Hippocampal formation (tissue), 2 donors: ENCODE results near the gene ARHGAP6.

Experiments used
- DNase-seq, 2 donors: peaks; one replicate each; lab custom pipeline; 2025; lab: John Stamatoyannopoulos, UW

ARHGAP6 gene

DNA sequence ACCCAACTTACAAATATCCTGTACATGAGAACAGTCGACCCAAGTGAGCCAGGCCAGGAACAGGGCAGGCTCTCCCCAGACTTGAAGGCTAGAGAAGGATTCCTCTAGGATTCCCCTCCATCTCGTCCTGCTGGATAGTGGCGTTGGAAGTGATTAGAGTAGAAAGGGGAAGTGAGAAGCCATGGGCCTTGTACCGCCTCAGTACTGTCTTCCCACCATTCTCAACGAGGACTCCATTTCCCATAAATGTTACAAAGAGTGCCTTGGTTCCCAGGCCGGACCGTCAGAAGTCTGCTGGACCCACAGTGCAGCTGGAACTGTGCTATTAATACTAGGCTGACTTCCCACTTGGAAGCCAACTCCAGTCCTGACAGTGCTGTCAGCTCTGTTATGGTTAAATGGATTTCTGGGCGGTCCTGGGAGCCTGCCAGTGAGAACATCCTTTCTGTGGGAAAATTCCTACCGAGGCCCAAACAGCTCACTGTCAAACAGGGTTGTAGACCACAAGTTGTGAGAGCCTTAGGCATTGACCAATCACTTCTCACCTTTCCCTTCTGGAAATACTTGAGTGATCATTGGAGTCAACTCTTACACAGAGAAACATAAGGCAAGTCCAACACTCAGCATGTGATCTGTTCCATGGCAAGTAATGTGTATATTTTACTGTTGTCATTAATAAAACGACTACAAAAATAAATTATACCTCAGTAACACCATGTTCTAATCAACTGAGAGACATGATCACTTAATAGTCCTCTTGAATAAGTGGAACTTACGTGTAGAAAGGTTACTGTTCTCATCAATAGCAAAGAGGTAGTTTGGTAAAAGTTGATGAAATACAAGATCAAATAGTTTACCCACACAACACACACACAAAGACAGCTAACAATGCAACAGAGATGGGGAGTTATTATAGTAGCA is 314.1 kb downstream of the ARHGAP6 start:
- no peak for DNase-seq

DNA sequence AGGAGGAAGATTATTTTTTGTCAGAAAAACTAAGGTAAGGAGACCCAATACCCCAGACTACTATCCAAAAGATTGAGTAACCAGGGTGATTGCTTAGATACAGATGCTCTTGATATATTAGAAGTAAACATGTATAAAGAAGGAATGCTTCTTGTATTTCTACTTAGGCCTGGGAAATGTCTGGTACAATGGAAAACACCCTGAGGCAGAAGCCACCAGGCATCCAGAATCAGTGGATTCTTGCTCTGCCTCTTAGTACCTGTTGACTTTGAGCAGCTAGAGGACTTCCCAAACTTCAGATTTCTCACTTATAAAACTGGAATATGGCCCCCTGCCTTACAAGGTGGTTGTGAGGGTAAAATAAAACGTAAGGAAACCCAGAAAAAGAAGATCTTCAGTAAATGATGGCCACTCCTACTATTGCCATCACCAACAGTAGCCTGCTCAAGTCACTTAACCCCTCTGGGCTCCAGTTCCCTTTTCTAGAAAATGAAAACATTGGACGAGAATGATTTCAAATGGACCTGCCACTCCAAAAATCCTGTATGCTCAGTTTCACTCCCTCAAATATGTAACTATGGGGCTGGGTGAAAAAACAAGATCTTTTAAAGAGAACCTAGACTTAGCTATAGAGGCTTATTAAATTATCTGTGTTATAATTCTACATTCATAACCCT is 315.9 kb downstream of the ARHGAP6 start:
- no peak for DNase-seq

DNA sequence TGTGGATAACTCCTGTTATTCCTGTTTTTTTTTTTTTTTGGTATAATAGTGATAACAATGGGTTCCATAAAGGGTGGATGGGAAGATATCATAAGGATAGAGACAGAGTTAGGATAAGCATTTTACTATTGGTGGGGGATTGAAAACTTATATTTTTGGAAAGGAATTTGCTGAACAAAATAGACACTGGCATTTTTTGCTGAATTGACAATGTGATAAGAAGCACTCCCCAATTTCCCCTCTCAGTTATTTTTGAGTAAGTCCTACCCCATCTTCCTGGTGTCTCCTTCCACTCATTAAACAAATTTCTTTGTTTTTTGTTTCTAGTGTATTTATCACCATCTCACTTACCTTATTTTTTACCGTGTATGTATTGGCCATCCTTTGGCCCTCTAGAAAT is 316.7 kb downstream of the ARHGAP6 start:
- no peak for DNase-seq

DNA sequence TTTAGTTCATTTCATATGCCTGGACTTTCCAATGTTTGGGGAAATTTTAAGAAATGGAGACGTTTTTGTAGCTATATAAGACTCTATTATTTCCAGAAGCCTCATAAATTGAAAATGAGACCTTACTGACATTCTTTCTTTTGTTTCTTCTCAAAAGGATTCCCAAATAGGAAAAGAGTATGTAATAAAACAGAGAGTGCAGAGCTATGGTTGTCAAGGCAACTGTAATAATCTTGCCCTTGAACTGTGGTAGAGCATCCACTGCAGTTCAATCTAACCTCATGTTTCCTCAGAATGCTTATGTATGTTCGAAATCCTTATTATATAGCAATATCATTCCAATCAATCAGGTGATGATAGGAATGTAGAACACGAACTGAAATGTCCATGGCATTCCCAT is 318.4 kb downstream of the ARHGAP6 start:
- no peak for DNase-seq

DNA sequence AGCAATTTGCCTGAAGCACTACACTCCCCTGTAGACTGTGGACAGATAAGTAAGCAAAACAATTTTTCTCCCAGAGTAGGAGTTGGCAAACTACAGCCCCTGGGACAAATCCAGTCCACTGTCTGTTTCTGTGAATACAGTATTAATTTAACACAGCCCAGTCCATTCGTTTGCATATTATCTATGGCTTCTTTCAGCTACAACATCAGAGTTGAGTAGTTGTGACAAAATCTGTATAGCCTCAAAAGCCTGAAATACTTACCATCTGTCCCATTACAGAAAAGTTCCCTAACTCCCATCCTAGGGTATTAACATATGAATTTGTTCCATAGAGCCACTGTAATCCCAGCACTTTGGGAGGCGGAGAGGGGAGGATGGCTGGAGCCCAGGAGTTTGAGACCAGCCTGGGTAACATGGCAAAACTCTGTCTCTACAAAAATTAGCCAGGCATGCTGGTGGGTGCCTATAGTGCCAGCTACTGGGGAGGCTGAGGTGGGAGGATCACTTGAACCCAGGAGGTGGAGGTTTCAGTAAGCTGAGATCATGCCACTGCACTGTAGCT is 319.5 kb downstream of the ARHGAP6 start:
- no peak for DNase-seq

DNA sequence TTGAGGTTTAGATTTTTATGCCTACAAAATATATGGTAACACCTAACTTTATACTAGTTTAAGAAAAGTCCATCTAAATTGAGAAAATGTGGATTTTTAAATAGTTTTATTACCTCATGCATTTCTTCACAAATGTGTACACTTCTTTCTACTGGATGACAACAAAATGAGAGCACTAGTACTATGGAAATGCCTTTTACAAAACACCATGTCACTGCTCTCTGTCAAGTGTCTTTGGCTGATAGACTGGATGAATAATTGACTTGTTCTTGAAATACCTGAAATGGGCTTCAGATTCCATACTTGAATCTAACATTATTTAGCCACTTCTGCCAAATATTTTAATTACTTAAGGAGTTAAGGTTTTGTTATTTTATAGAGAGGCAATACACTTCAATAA is 323.0 kb downstream of the ARHGAP6 start:
- DNase-seq, result no peak

DNA sequence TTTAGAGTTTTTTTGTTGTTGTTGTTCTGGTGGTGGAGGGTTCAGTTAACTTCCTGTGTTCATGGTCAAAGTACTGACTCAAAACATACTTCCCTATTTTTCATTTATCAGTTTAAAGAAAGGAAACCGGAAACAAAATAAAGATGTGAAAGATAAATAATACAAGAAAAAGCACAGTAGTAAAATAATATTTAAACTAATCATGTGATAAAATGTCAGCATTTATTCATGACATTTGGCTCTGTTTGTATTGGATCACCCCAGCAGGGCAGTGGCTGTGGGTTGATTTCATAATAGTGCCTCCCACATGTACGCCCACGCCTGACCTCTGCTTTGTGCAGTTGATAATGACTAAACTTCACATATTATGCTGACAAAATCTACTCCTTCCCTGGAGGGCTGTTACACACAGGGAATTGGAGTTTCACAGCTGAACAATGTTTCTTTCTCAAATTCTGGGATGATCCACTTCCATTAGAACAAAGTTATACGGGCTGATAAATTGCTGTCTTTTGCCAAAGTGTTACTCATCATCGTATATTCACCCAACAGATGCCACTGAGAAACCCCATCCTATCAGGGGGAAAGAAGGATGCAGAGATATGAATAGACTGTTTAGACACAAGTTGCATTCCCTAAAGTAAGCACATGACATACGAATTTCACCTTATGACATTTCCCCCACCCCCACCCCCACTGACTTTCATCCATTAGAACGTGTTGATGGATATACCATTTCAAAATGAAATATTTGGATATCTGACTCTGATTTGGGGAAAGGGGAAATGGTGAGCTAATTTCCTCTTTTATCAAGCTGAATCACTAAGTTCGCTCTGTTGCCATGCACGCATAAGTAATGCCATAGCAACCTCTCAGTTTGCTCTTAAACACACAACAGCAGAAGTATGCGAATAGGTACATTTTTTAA is 324.2 kb downstream of the ARHGAP6 start:
- DNase-seq, result no peak

DNA sequence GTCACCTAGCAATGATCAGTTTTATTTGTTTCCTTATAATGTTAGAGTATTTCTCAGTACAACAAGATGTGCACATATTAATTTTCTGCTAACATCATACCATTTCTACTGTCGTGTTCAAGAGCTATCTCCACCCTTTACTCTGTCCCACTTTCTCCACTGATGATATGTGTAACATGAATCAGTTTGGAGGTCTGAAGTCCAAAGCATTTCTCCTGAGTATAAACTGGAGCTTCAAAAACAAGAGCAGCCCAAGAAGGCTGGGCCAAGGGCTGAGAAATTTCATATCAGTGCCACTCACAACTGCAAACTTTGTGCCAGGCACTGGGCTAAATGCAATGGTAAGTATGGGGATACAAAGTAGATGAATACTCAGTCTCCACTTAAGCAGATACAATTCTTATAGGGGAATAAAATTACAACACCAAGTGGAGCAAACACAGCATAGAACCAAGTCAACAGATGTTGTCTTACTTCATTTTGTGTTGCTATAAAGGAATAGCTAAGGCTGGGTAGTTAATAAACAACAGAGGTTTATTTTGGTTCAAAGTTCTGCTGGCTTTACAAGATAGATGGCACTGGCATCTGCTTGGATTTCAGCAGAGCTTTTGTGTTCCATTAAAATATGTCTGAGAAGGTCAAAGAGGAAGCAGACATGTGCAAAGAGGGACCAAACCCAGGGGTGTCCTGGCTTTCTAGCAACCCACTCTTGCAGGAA is 328.3 kb downstream of the ARHGAP6 start:
- no peak for DNase-seq

DNA sequence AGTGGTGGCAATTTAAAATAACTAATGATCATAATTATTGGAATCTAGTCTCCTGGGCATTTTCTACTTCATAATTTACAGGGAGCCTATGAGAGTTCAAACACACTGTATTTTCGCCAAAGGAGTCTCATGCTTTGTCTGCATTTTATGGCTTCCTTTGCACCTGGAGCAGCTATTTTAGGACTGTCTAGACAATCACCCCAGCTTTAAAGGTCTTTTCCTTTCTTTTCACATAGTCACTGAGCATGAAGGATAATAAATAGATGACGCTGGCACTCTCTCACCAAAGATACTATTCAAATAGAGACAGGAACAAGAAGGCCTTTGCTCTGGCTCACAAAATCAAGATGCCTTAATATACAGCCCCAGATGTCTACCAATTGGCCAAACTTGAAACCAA is 329.5 kb downstream of the ARHGAP6 start:
- no peak for DNase-seq

DNA sequence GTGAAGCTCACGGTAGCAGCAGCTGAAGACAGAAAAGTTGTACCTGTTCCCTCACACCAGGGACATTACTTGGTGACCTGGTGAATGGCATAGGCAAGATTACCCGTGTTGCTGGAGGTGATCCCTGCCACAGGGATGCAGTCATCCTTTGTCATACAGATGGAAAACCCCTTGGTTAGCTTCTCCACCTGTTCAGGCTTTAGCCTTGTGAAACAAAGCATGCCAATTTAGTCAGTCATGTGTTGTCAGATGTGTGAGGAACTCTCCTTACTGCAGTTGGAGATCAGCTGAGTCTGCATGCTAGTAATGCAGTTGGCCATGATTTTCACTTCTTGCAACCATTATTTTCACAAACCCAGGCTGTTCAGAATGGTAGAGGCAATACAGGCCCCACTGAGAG is 331.6 kb downstream of the ARHGAP6 start:
- DNase-seq, result no peak

DNA sequence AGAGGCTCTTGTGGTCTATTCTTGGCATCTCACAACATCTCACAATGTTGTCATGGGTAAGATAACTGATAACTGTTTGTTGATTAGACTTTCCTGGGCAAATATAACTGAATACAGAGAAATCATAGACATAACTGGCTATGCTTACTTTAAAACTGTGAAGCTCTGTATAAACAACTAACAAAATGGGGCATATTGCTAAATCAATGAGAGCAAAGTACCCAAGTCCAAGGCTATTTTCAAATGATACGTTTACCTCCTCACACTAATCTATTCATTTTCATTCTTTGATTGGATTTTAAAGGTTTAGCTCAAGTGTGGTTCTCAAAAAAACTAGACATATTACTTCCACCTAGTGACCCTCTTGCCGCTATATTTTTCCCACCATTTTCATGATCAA is 333.9 kb downstream of the ARHGAP6 start:
- no peak for DNase-seq

DNA sequence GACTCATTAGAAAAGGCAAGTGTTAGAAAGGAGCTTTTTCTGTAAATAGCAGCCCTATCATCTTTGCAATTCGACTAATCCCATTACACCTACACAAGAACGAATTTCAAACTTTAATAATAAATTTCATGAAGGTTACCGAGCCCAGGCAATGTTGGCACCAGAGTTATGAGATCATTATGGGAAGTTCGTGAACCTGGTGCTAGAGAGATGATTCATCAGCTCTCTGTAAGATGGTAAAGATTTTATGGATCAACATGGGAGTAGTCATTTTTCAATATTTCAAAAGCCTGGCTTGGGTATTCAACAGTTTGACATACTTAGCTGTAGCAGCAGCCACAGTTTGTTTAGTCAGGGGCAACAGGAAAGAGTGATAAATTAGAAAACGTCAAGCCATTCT is 336.7 kb downstream of the ARHGAP6 start:
- no peak for DNase-seq

DNA sequence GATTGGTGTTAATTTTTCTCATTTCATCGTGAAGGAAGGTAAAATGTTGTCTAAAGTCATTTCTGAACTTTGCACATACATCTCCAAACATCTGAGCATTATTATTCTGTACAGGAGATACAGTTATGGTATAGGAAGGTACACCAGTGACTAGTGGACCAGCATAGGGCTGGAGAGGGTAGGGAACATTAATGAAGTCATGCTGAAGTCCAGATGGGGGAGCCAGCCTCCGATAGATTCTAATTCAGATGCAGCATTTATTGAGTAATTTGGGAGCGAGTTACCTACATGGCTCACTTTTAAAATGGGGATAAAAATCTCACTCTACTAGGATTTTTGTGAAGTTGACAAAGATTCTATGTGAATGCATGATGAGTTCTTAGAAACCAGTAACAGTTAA is 337.6 kb downstream of the ARHGAP6 start:
- no peak for DNase-seq

DNA sequence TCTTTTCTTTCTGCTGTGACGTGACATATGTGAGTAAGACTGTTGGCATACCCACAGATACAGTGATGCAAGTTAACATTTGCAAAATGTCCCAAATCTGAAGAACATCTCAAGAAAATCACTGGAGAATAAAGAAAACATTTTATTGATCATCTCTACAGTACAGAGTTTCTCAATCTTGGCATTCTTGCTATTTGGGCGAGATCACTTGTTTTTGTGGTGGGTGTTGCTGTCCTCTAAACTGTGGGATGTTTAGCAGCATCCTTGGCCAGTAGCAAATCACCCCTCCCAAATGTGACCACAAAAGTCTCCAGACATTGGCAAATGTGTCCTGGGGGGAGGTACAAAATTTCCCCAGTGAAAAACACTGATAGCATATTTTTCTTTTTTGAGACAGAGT is 343.7 kb downstream of the ARHGAP6 start:
- no peak for DNase-seq

DNA sequence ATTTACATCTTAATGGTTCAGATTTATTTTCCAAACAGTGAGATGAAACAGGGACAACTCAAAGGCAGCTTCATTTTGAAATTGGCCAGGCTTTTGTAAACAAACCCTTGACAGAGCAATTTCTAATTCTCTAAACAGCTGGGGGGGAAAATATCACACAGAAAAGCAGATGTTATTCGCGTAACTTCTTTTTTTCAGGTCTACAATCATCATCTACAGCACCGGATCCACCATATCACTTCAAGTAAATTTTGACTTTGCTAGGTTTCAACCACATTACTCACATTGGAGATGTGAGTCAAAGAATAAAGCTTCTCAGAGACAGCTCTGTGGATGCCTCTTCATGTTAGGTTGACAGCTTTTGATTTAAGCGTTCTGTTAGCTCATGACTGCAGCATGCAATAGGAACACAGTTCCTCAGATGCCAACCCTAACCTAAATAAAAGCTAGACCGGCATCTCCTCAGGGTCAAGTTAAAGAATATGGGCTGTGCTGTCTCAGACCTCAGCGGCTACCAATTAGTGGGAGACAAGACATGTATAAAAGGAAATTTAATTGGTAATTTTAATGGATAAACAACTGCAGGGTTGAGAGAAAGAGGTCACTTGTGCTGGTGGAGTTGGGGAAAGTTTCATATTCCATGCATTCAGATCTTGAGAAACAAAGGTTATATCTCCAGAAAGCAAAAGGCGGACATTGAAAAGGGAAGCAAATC is 345.8 kb downstream of the ARHGAP6 start:
- DNase-seq, result no peak

DNA sequence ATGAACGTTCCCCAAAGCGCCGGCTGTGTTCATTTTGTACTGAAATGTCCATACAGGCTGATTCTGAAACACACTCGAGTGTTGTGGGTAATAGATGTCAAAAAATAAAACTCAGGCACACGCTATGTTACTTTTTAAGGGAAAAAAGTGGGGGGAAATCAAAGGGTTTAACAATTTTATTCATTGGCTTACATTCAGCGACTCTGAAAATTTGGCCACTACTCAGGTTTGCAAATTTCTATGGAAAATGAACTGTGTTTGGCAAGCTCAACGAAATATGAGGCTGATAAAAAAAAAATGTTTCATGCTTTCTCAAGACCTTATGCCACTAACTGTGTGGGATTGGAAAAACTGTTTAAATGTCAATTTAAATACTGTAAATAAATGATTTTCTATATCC is 354.0 kb downstream of the ARHGAP6 start:
- DNase-seq, result no peak

DNA sequence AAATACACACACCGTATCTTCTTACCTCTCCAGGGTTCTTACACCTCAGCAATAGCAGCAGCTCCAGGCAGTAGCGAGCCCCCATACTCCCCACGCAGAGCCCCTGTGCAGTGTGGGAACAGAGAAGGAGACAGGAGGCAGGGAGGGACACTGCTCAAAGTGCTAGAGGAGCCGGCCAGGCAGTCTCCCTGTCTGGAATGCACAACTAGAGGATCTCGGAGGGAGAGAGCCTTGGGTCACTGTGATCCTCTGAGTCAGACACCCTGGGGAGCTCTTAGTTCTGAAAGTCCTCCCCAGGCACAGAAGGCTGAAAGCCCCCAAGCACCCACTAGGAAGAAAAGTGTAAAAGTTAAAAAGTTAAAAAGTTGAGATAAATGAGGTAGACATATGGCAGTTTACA is 356.5 kb downstream of the ARHGAP6 start:
- no peak for DNase-seq

DNA sequence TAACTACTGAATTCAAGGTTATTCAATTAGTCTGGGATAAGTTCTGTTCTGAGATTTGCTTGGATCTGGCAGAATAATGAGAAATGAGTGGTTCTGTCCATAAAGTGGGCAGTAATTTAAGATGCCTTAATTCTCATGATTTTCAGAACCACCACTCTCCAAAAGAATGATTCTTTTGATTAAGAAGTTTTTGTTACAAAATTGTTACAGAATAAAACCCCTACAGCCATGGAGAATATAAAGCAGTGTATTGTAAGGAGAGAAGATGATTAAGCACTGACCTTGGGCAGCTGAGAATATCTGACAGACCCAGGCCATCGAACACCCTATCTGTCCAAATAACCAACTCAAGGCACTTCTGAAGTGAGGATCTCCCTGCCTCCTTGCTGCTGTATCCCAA is 360.1 kb downstream of the ARHGAP6 start:
- DNase-seq, result no peak

DNA sequence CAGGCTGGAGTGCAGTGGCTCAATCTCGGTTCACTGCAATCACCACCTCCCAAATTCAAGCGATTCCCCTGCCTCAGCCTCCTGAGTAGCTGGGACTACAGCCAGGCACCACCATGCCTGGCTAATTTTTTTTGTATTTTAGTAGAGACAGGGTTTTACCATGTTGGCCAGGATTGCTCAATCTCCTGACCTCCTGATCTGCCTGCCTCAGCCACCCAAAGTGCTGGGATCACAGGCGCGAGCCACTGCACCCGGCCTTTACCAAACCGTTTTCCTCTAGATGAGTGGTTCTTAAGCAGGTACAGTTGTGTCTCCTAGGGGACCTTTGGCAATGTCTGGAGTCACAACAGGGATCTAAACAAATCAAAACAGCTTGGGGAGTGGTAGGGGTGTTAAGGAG is 360.9 kb downstream of the ARHGAP6 start:
- DNase-seq, result no peak

DNA sequence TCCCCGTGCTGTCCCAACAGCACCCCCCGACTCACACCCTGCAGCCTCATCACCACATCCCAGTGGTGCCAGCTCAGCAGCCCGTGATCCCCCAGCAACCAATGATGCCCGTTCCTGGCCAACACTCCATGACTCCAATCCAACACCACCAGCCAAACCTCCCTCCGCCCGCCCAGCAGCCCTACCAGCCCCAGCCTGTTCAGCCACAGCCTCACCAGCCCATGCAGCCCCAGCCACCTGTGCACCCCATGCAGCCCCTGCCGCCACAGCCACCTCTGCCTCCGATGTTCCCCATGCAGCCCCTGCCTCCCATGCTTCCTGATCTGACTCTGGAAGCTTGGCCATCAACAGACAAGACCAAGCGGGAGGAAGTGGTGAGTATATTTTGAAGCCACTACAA is 367.1 kb downstream of the ARHGAP6 start:
- no peak for DNase-seq

DNA sequence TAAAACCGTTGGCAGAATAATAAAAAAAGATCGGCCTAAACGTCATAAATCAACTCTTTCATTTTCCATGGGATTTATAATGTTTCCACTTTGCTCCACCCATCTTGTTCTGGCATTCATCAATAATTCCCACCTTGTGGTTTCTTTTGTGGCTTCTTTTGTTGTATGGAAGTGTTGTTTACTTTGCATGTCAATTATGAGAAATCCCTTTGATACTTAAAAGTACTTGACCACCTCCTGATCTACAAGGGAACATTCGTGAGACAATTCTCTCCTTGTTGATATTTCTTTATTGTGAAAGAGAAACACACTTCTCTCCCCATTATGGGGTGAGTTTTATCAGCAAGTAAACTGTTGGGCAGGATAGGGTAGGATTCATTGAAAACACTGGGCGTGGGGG is 369.7 kb downstream of the ARHGAP6 start:
- DNase-seq, result no peak
